GM21526 (cell line): ENCODE data around the gene MRPL17.
"Not testable (repeated sequence)": the region's sequence is repeated elsewhere in the genome, so short reads cannot be mapped to it uniquely, and the experiment has no call there.

Experiments used
- ATAC-seq: cut with Tn5 transposase; IDR thresholded peaks from one replicate; pipeline ENCODE4 v1.9.1; 2021; ENCODE audit warnings: moderate library complexity; ENCODE audit not compliant: unreplicated experiment, low FRiP score

MRPL17 gene

GRCh38 chr11:6684068-6684467 is 928 bp upstream of the MRPL17 start:
- not testable (repeated sequence) for ATAC-seq

GRCh38 chr11:6682591-6682935 is 577 bp downstream of the MRPL17 start:
- ATAC-seq = no peak

- no peak for ATAC-seq
These were observed 1.2 kb downstream of the MRPL17 start for GRCh38 chr11:6681949-6682348.

- ATAC-seq = no peak
These were observed 1.6 kb downstream of the MRPL17 start for GRCh38 chr11:6681505-6681904.

GRCh38 chr11:6677018-6677417 is 6.1 kb downstream of the MRPL17 start:
- ATAC-seq = no peak

GRCh38 chr11:6674862-6675261 is 8.3 kb downstream of the MRPL17 start:
- ATAC-seq = no peak

GRCh38 chr11:6674219-6674597 is 8.9 kb downstream of the MRPL17 start:
- ATAC-seq = no peak

- no peak for ATAC-seq
These were observed 9.5 kb downstream of the MRPL17 start for GRCh38 chr11:6673523-6674218.

- ATAC-seq = no peak
These were observed 11.1 kb downstream of the MRPL17 start for GRCh38 chr11:6671991-6672390.

- ATAC-seq = no peak
These were observed 12.8 kb downstream of the MRPL17 start for GRCh38 chr11:6670202-6670830.

GRCh38 chr11:6667733-6668374 is 15.3 kb downstream of the MRPL17 start:
- ATAC-seq = no peak

GRCh38 chr11:6666302-6667183 is 16.6 kb downstream of the MRPL17 start:
- ATAC-seq = no peak

GRCh38 chr11:6664551-6664950 is 18.6 kb downstream of the MRPL17 start:
- ATAC-seq = no peak

GRCh38 chr11:6663794-6664469 is 19.2 kb downstream of the MRPL17 start:
- no peak for ATAC-seq

GRCh38 chr11:6660712-6661111 is 22.4 kb downstream of the MRPL17 start:
- no peak for ATAC-seq

GRCh38 chr11:6658647-6659046 is 24.5 kb downstream of the MRPL17 start:
- no peak for ATAC-seq

GRCh38 chr11:6657346-6657745 is 25.8 kb downstream of the MRPL17 start:
- ATAC-seq = no peak

- ATAC-seq = no peak
These were observed 26.2 kb downstream of the MRPL17 start for GRCh38 chr11:6656936-6657335.

GRCh38 chr11:6656584-6656915 is 26.6 kb downstream of the MRPL17 start:
- ATAC-seq = no peak

GRCh38 chr11:6655790-6656583 is 27.2 kb downstream of the MRPL17 start, which contains the start of gene DCHS1:
Gene DCHS1, minus strand, starts transcription at chr11:6655809. Its CDS starts 14,196 bp downstream, at chr11:6641613.
- ATAC-seq = no peak
